DND-41 (cell line): ENCODE results near the gene FRZB.

Experiments
- ATAC-seq: fragments of 200-7000 bp; cut with Tn5 transposase; 3 replicates; pipeline ENCODE4 v1.9.1; 2021; ENCODE audit warnings: low read depth; ENCODE audit not compliant: insufficient read depth
- DNase-seq: peaks from one replicate; pipeline ENCODE4 v3.0.0-alpha.2; 2020
- H2AFZ ChIP-seq: 2 replicates; pipeline ENCODE4 v1.6.0; 2012; ENCODE audit warnings: low read depth, low read length
- H3K27ac ChIP-seq: 2 replicates; pipeline ENCODE4 v1.5.1; 2012; ENCODE audit warnings: low read length, inconsistent platforms
- H3K27me3 ChIP-seq: fragments of 200-600 bp; sonication (generic); 2 replicates; pipeline ENCODE4 v1.6.0; 2012; ENCODE audit warnings: low read length, mild to moderate bottlenecking, inconsistent platforms; ENCODE audit not compliant: insufficient read depth, poor library complexity
- H3K36me3 ChIP-seq: 2 replicates; pipeline ENCODE4 v1.5.1; 2012; ENCODE audit warnings: low read length, inconsistent platforms; ENCODE audit not compliant: insufficient read depth
- H3K4me1 ChIP-seq: 2 replicates; pipeline ENCODE4 v1.5.1; 2012; ENCODE audit warnings: mild to moderate bottlenecking, low read length; ENCODE audit not compliant: insufficient read depth
- H3K4me2 ChIP-seq: 2 replicates; pipeline ENCODE4 v1.6.0; 2012; ENCODE audit warnings: mild to moderate bottlenecking, moderate library complexity, low read length, inconsistent platforms; ENCODE audit not compliant: insufficient read depth
- H3K4me3 ChIP-seq, 2 experiments: fragments of 200-600 bp in 1 of 2; shearing (Covaris generic) in 1 of 2; 2 replicates each; pipeline ENCODE4 v1.5.1; 2012 to 2016; ENCODE audit warnings: inconsistent platforms in 2 of 2, low read length in 2 of 2, mild to moderate bottlenecking in 2 of 2, low read depth in 1 of 2, moderate library complexity in 1 of 2
- H3K79me2 ChIP-seq: 2 replicates; pipeline ENCODE4 v1.6.0; 2012; ENCODE audit warnings: low read length, inconsistent platforms; ENCODE audit not compliant: insufficient read depth
- H3K9ac ChIP-seq: 2 replicates; pipeline ENCODE4 v1.6.0; 2012; ENCODE audit warnings: low read depth, mild to moderate bottlenecking, inconsistent platforms, low read length, moderate library complexity
- H3K9me3 ChIP-seq: 2 replicates; pipeline ENCODE4 v1.5.1; 2012; ENCODE audit warnings: low read length, moderate library complexity, mild to moderate bottlenecking, inconsistent platforms; ENCODE audit not compliant: insufficient read depth, severe bottlenecking
- H4K20me1 ChIP-seq: 2 replicates; pipeline ENCODE4 v1.6.0; 2012; ENCODE audit warnings: low read length; ENCODE audit not compliant: insufficient read depth
- CTCF ChIP-seq: IDR thresholded peaks from 2 replicates; pipeline ENCODE4 v1.5.1; 2012; ENCODE audit warnings: borderline replicate concordance, low read length, moderate library complexity, mild to moderate bottlenecking; ENCODE audit not compliant: poor library complexity, severe bottlenecking; ENCODE audit errors: extremely low read depth
- EZH2 ChIP-seq: IDR thresholded peaks from 3 replicates; pipeline ENCODE4 v1.6.1; 2012; ENCODE audit warnings: borderline replicate concordance, low read depth, mild to moderate bottlenecking, moderate library complexity, low read length, inconsistent platforms; ENCODE audit not compliant: severe bottlenecking

Gene FRZB

GRCh38 chr2:182887753-182888415 lies 21.4 kb upstream of the FRZB start:
- no peak for ATAC-seq

GRCh38 chr2:182887093-182887492 lies 20.7 kb upstream of the FRZB start:
- H4K20me1 ChIP-seq: no peaks in the 10 kb centered on the region
- no peaks in the 10 kb centered on the region for H3K27me3 ChIP-seq
- no peak overlapping the region for H3K27ac ChIP-seq
- no peak overlapping the region for H2AFZ ChIP-seq
- TF ChIP-seq EZH2 (no peak), CTCF (no peak)
- ATAC-seq (no peak), DNase-seq (no peak)
- H3K36me3 ChIP-seq: no peaks in the 10 kb centered on the region
- no peak overlapping the region for H3K4me2 ChIP-seq
- no peaks in the 10 kb centered on the region for H3K9me3 ChIP-seq
- H3K9ac ChIP-seq: no peak overlapping the region
- H3K4me1 ChIP-seq: no peaks in the 10 kb centered on the region
- no peaks in the 10 kb centered on the region for H3K79me2 ChIP-seq
- no peak overlapping the region for H3K4me3 ChIP-seq

More at GRCh38 chr2:182887753-182888415, 21.4 kb upstream of the FRZB start:
- H3K9me3 ChIP-seq: no peaks in the 10 kb centered on the region
- H3K9ac ChIP-seq: no peak overlapping the region
- H3K4me3 ChIP-seq: no peak overlapping the region
- H3K27ac ChIP-seq: no peak overlapping the region
- no peaks in the 10 kb centered on the region for H3K79me2 ChIP-seq
- H3K27me3 ChIP-seq: no peaks in the 10 kb centered on the region
- DNase-seq: no peak
- H3K36me3 ChIP-seq: no peaks in the 10 kb centered on the region
- no peak overlapping the region for H2AFZ ChIP-seq
- TF ChIP-seq EZH2: no peak
- no peak for TF ChIP-seq CTCF
- H4K20me1 ChIP-seq: no peaks in the 10 kb centered on the region
- no peak overlapping the region for H3K4me2 ChIP-seq
- no peaks in the 10 kb centered on the region for H3K4me1 ChIP-seq

- Histone ChIP-seq H3K4me1 (no peaks in the 10 kb centered on the region), H3K9ac (no peak overlapping the region), H3K9me3 (no peaks in the 10 kb centered on the region), H3K36me3 (no peaks in the 10 kb centered on the region), H3K4me3 (no peak overlapping the region), H3K27ac (no peak overlapping the region), H3K4me2 (no peak overlapping the region), H3K27me3 (no peaks in the 10 kb centered on the region), H2AFZ (no peak overlapping the region), H3K79me2 (no peaks in the 10 kb centered on the region), H4K20me1 (no peaks in the 10 kb centered on the region)
- no peak for TF ChIP-seq EZH2
- TF ChIP-seq CTCF: no peak
- no peak for DNase-seq
- no peak for ATAC-seq
These were observed 19.3 kb upstream of the FRZB start for GRCh38 chr2:182885771-182886170.
